Stimulated activated CD4-positive, alpha-beta T cell treated with anti-CD3 and anti-CD28 coated beads, TNF-alpha, amount 100 ng/mL, for 24 hours (primary cell): Measurements from ENCODE around the gene NXPE1.
"Not testable (repeated sequence)": the region's sequence is repeated elsewhere in the genome, so short reads cannot be mapped to it uniquely, and the experiment has no call there.

Experiments
- DNase-seq, 3 experiments: peaks; one replicate each; pipeline ENCODE4 v3.0.0-alpha.2; 2020; ENCODE audit warnings: low read depth in 3 of 3

Gene NXPE1

GRCh38 chr11:114559425-114560310 lies at the start of gene NXPE1:
NXPE1 (minus strand) TSS chr11:114559881; CDS start chr11:114551201, 8,680 bp downstream.
- DNase-seq = no peak

DNA sequence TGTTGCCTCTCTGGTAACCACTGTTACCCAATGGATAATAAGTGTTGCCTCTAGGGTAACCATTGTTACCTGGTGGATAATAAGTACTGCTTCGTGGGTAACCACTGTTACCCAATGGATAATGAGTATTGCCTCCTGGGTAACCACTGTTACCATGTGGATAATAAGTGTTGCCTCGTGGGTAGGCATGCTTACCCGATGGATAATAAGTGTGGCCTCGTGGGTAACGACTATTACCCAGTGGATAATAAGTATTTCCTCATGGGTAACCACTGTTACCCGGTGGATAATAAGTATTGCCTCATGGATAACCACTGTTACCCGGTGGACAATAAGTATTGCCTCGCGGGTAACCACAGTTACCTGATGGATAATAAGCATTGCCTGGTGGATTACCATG lies 49.7 kb upstream of the NXPE1 start:
- DNase-seq = no peak

- DNase-seq = not testable (repeated sequence)
Observed at GRCh38 chr11:114608605-114609004, 48.9 kb upstream of the NXPE1 start.

DNA sequence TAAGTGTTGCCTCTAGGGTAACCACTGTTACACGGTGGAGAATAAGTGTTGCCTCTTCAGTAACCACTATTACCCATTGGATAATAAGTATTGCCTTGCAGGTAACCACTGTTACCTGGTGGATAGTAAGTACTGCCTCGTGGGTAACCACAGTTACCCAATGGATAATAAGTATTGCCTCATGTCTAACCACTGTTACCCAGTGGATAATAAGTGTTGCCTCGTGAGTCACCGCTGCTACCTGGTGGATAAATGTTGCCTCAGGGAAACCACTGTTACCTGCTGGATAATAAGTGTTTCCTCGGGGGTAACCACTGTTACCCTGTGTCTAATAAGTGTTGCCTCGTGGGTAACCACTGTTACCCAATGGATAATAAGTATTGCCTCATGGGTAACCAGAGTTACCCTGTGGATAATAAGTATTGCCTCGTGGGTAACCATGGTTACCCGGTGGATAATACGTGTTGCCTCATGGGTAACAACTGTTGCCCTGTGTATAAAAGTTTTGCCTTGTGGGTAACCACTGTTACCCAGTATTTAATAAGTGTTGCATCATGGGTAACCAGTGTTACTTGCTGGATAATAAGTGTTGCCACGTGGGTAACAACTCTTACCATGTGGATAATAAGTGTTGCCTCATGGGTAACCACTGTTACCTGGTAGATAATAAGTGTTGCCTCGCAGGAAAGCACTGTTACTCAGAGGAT lies 48.2 kb upstream of the NXPE1 start:
- no peak for DNase-seq

DNA sequence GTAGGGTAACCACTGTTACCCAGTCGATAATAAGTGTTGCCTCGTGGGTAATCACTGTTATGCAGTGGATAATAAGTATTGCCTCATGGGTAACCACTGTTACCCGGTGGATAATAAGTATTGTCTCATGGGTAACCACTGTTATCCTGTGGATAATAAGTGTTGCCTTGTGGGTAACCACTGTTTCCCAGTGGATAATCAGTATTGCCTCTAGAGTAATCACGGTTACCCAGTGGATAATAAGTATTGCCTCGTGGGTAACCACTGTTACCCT lies 47.1 kb upstream of the NXPE1 start:
- not testable (repeated sequence) for DNase-seq

DNA sequence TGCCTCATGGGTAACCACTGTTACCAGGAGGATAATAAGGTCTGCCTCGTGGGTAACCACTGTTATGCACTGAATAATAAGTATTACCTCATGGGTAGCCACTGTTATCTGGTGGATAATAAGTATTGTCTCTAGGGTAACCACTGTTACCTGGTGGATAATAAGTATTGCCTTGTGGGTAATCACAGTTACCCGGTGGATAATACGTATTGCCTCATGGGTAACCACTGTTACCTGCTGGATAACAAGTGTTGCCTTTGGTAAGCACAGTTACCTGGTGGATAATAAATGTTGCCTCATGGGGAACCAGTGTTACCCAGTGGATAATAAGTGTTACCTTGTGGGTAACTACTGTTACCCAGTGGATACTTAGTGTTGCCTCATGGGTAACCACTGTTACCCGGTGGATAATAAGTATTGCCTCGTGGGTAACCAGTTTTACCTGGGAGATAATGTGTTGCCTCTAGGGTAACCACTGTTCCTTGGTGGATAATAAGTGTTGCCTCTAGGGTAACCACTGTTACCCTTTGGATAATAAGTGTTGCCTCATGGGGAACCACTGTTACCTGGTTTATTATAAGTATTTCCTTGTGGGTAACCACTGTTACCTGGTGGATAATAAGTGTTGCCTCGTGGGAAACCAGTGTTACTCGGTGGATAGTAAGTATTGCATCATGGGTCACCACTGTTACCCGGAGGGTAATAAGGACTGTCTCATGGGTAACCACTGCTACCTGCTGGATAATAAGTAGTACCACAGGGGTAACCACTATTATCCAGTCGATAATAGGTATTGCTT lies 46.5 kb upstream of the NXPE1 start:
- no peak for DNase-seq

- no peak for DNase-seq
Observed at GRCh38 chr11:114605370-114605769, 45.7 kb upstream of the NXPE1 start.

DNA sequence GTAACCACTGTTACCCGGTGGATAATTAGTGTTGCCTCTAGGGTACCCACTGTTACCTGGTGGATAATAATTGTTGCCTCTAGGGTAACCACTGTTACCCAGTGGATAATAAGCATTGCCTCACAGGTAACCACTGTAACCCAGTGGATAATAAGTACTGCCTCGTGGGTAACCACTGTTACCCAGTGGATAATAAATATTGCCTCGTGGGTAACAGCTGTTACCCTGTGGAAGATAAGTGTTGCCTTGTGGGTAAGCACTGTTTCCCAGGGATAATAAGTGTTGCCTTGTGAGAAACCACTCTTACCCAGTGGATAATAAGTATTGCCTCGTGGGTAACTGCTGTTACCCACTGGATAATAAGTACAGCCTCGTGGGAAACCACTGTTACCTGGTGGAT lies 45.2 kb upstream of the NXPE1 start:
- DNase-seq = no peak

DNA sequence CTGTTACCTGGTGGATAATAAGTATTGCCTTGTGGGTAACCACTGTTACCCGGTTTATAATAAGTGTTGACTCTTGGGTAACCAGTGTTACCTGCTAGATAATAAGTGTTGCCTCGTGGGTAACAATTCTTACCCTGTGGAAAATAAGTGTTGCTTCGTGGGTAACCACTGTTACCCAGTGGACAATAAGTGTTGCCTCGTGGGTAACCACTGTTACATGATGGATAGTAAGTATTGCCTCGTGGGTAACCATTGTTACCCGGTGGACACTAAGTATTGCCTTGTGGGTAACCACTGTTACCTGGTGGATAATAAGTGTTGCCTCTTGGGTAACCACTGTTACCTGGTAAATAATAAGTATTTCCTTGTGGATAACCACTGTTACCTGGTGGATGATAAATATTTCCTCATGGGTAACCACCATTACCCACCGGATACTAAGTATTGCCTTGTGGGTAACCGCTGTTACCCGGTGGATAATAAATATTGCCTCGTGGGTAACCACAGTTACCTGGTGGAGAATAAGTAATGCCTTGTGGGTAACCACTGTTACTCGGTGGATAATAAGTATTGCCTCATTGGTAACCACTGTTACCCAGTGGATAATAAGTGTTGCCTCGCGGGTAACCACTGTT lies 44.6 kb upstream of the NXPE1 start:
- no peak for DNase-seq

GRCh38 chr11:114603151-114603550 lies 43.5 kb upstream of the NXPE1 start:
- not testable (repeated sequence) for DNase-seq

- DNase-seq = no peak
Observed at GRCh38 chr11:114598461-114598860, 38.8 kb upstream of the NXPE1 start.

DNA sequence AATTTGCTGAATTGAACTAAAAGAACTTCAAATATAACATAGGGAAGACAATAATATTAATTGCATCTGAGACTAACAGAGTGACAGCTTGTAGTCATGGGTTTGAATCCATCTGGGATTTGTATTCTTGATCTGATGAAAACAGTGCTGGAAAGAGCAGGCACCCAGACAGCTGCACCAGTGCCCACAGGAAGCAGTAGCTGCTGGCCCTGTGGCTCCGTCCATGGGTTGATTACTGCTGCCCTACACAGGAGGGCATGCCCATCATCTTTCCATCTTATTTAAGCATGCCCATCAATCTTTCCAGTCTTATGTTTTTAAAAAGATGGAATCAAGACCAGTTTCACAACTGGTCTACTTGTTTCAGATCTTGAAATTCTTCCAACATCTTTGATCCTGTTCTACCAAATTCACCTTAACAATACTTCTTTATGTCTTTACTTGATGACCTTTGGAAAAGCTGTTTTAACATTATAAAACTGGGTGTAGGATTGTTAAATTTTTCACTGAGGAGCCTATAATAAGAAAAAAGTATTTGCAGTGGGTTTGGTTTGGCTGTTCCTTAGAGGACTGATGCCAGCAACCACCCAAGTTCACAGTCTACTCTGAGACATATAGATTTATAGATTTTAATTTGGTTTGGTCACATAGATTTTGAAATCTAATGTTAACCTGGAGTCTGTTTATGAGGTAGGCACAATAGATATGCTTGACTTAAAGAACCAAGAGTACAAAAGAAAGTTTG lies 36.7 kb upstream of the NXPE1 start:
- no peak for DNase-seq

DNA sequence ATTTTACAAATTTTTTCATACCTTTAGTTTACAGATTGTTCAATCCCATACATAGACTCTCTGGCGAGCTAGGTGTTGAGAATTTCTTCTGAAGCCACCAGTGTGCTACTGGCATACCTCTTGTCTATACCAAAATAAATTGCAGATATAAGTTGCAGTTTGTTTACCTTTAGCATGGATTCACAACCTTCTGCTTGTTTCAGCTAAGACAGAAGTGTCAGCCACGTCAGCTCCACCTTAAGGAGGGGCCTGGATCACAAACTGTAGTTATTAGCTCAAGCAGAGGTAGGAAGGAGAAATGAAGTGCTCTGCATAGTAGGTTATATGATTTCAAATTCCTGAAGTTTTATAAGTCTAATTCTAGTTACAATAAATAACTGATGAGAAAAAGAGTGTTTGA lies 35.9 kb upstream of the NXPE1 start, which contains the start of gene NXPE4:
TSS of gene NXPE4 (minus strand) at position 216 of the 400 bp plus-strand sequence. CDS start 1,027 bp downstream, outside the sequence.
- DNase-seq = no peak

- no peak for DNase-seq
Observed at GRCh38 chr11:114594703-114595102, 35.0 kb upstream of the NXPE1 start.

DNA sequence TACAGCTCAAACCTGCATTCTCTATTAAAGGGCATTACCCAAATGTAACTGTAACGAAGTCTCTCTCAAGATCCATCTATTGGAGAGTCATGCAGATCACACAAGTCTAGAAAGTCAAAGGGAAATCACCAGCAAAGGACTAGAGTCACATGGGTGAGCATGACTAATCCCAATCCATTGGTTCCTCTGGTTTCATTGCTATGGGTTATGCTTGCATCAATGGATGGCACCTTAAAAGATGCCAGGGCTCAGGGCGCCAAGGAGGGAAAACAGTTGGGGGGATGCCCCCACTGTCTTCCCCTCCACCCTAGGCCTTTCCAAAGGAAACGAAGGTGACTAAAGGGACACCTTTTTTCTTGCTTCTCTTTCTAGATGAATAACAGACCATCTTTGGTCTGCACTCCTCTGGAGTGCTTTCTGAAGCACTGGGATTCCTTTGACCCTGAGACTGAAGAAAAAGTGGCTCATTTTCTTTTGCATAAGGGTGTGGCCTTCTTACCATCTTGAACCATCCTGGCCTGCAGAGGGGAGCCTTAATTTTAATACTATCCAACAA lies 27.8 kb upstream of the NXPE1 start:
- DNase-seq = no peak

DNA sequence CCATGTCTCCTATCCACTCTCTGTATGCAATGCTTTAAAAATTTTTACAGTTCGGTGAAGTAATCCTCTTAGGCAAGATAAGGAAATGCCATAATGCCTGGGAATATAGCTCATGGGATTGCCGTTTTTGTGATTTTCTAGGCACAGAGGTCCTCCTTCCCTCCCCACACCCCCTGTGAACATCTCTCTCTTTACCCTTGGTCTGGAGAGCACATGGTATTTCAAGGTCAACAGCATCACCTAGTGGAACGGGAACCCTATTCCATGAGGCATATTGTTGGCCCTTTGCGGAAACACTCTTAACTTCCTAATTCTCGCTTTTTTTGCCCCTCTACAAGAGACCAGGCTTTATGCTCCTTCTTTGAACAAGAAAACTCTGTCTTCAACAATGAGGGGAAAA lies 27.1 kb upstream of the NXPE1 start:
- no peak for DNase-seq

DNA sequence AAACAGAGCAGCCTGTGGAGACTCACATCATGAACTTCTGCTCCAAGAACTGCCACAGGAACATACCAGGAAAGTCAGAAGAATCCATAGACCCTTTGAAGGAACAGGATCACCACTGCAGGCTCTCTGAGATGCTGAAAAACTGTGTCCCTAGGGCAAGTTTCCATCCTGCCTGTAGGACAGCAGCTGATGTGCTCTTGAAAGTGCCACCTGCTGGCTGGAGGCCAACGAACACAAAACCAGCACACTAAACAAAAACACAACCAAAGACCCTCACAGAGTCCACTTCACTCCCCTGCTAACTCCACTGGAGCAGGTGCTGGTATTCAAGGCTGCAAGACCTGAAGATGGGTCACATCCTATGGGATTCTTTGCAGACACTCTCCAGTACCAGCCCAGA lies 12.0 kb upstream of the NXPE1 start:
- no peak for DNase-seq

DNA sequence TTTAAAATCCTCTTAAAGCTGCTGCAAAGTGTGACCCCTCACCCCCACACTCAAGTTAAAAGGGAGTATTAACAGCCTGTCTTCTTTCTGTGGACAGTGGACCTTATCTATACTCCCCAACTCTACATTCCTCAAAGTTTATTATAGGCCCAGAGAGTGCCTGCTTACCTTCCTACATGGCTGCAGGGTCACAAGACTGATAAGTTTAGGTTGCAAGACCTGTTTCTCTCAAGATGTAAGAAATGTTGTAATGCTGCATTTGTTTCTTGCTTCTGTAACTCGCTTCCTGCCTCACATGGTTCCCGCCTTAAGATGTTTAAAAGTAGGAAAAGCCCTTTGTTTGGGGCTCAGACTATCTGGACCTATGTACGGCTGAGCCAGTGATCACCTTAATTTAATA lies 10.1 kb upstream of the NXPE1 start:
- DNase-seq = no peak

DNA sequence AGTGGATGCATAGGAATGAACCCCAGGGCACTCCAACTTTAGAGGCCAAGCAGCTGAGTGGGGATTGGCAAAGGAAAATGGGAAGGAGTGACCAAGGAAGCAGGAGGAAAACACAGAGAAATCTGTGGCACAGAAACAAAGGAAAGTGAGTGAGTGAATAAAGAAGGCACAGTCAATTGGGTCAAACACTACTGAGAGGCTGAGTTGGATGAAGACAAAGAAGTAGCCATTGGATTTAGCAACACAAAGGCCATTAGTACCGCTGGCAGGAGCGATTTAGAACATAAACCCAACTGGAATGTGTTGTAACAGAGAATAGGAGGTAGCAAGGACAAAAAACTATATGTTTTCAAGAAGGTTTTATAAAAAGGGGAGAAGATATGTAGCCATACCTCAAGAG lies 6.6 kb upstream of the NXPE1 start:
- DNase-seq = no peak

DNA sequence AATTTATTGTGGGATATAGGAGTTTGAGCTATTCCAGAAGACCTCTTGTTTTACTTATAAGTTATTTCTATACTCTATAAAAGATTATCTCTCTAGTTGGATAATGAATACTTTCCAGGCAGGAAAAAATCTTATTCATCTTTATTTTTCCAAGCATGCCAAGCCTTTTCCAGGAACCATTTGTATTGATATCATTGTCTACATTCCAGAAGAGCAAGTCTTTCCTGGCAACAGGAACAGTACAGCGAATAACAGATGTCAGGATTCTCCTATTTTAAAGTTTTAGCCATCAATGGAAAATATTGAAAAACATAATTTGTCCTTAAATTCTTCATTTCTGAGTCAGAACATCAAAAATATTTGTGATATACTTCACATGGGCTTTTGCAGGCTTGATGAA lies 5.2 kb upstream of the NXPE1 start:
- no peak for DNase-seq

DNA sequence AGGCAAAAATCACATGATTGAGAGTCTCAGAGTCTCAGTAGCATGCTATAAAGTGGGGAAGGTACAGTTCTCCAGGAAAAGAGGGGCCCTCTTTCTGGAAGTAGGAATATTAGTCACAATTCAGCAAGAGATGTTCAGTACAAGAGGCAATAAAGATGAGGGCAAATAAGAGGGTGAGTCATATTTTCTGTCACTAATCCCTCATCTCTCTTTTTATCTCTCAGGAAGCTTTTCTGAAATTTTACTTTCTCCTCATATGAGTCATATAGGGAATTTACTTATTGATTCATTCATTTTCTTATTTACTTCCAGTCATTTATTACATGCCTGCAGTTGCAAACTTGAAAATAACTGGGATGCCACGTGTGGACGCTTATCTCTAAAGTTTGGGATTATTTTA lies 3.4 kb upstream of the NXPE1 start:
- no peak for DNase-seq
